GM23248 (cell line): Measurements from ENCODE around the gene CDHR3.

Source experiments
- EZH2 ChIP-seq: fragments of 200-600 bp; sonication (generic); IDR thresholded peaks from 2 replicates; pipeline ENCODE4 v1.6.1; 2018; ENCODE audit warnings: antibody characterized with exemption, mild to moderate bottlenecking; ENCODE audit not compliant: insufficient read depth, poor library complexity, severe bottlenecking
- EZH2phosphoT487 ChIP-seq: fragments of 200-600 bp; sonication (generic); IDR thresholded peaks from 2 replicates; pipeline ENCODE4 v1.6.1; 2018; ENCODE audit warnings: antibody characterized with exemption, moderate library complexity, mild to moderate bottlenecking, low read depth; ENCODE audit not compliant: insufficient read depth

- TF ChIP-seq EZH2 (no peak), EZH2phosphoT487 (no peak)
Measured at GRCh38 chr7:106016331-106016730, 53.3 kb downstream of the CDHR3 start.
